TTC549 (cell line): ENCODE data around the gene NXNL2.

Experiments used
- FAIRE-seq: peaks from 2 replicates; lab custom pipeline; 2012; peaks lifted over from hg19 to GRCh38; lab: Jason Lieb, UNC

NXNL2 gene

DNA sequence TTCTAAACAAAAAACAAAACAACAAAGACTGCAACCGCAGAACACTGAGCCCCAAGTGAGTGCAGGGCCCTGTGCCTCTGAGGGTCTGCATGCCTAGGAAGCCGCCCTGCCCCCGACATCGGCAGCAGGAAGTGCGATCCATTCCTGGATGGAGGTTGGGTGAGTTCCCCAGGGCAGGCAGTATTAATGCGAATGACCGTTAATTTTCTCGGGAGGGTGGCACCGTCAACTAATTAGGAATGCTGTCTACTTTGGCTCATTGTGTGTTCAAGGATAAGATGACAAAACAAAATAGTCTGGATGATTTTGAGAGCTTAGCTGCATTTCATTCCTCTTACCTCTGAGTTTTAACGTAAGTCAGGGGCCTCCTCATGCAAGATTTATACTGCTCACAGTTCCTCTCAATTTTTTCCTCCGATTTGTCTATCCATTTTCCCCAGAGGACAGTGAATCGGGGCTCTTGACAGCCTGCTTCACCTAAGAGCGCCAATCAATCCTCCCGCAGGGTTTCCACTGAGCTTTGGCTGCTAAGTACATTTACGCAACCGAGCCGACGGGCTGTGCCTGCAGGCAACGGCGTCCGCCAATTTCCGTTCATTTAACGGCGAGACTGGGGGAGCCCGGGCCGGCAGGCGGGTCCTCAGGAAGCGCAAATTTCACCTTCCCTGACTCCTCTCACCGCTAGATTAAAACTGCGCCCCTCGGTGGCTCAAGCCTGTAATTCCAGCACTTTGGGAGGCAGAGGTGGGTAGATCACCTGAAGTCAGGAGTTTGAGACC, 2.9 kb upstream of the NXNL2 start:
- no peak for FAIRE-seq

- FAIRE-seq, result no peak
Measured at GRCh38 chr9:88533951-88534455, 975 bp upstream of the NXNL2 start.

DNA sequence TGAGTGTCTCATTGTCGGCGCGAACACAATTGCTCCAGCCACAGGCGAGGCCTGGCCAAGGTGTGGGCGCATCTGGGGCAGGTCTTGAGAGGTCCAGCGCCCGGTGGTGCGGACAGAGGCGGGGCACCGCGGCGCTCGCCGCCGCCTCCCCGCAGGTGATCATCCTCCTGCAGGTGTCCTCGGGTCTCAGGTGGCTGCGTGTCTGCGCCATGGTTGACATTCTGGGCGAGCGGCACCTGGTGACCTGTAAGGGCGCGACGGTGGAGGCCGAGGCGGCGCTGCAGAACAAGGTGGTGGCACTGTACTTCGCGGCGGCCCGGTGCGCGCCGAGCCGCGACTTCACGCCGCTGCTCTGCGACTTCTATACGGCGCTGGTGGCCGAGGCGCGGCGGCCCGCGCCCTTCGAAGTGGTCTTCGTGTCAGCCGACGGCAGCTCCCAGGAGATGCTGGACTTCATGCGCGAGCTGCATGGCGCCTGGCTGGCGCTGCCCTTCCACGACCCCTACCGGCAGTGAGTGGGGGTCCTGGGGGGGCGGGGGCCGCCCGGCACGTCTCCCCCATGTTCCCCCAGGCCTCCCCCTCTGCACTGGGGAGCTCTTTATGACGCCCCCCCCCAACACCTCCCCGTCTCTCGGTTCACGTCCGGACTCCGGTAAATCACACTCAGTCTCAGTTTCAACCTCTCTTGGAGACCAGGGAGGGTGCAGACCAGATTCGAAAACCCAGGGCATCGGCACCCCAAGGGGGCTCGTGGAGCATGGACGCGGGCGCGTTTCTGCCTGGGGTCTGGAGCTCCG, 446 bp downstream of the NXNL2 start:
- FAIRE-seq, result no peak

GRCh38 chr9:88536023-88536324, 996 bp downstream of the NXNL2 start:
- FAIRE-seq, result no peak

- FAIRE-seq, result no peak
Measured at GRCh38 chr9:88536951-88537760, 2.2 kb downstream of the NXNL2 start.

- FAIRE-seq, result no peak
Measured at GRCh38 chr9:88537761-88538091, 2.7 kb downstream of the NXNL2 start.

GRCh38 chr9:88538311-88539085, 3.5 kb downstream of the NXNL2 start:
- no peak for FAIRE-seq

DNA sequence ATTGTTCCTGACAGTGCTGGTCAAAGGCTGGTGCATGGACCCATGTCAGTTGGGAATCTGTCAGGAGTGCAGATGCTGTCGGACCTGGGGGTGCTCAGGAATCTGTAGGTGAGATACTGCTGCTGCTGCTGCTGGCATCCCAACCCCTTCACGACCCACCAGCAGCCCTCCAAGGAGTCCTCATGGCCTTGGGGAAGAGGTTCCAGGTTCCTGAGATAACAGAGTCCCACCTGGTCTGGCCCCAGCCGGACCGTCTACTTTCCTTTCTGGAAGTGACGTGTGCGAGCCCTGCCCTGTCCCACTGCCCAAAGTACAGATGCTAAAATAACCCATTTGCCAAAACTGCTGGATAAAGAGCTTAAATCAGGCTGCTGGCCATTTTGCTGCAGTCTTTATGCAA, 4.3 kb downstream of the NXNL2 start:
- no peak for FAIRE-seq

DNA sequence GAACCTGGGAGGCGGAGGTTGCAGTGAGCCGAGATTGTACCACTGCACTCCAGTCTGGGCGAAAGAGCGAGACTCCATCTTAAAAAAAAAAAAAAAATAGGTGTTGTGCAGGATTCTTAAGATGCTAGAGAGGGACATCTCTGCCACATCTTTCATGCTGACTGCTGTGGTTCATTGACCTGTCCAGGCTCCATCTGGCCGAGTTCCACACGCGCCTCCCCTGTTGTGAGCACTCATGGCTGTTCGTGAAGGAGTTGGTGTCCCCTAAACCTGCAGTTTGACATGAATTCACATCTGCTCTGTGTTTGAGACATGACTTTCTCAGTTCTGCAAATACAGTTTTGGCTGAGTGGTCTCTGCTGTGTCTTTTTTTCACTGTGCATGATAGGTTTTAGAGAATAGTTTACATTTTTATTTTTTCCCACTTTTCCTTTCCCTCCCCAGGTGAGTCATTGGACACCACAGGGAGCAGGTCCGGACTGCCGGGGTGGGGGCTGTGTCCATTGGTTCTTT, 5.3 kb downstream of the NXNL2 start:
- no peak for FAIRE-seq

GRCh38 chr9:88544245-88544644, 9.3 kb downstream of the NXNL2 start:
- FAIRE-seq, result no peak

DNA sequence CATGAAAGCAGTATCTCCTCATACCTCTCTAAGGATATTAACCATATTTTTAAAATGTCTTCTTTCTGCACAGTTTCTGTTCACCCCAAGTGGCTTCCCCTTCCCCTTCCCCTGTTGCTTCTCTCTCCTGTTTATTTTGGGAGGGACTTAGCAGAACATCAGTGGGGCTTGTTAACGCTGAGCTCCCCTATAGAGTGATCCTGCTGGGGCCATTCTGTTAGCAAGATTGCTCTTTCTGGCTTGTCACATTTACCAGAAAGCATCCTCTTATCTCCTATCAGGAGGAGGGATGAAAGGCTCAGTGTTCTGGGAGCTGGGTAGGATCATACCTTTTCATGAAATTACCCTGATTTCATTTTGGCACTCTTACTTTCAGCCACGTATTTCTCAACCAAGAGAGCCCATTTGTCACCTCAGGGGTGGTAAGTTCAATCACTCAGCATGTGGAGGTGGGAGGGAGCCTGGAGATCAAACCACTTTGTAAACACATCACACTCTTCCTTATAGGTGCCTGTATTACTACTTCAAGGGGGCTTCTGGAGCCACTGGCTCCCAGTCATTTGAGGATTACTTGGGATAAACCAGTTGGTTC, 16.7 kb downstream of the NXNL2 start:
- no peak for FAIRE-seq

DNA sequence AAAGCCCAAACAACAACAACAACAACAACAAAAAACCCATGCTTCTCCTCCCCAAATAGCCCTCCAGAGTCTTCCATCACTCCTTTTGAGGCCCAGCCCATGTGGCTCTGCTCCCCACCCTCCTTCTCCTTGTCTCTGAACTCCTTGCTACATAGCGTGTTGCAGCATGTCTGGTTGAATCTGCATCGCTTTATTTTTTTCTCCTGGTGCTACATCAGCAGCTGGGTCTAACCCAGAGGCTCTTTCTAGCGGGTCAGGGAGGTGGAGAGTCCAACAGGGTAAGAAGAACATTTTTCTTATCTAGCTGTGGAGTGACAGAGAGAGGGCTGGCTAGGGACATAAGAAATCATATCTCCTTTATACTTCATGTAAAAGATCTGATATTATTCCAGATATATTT, 18.4 kb downstream of the NXNL2 start:
- FAIRE-seq, result no peak

- no peak for FAIRE-seq
Measured at GRCh38 chr9:88555268-88555980, 20.4 kb downstream of the NXNL2 start.

DNA sequence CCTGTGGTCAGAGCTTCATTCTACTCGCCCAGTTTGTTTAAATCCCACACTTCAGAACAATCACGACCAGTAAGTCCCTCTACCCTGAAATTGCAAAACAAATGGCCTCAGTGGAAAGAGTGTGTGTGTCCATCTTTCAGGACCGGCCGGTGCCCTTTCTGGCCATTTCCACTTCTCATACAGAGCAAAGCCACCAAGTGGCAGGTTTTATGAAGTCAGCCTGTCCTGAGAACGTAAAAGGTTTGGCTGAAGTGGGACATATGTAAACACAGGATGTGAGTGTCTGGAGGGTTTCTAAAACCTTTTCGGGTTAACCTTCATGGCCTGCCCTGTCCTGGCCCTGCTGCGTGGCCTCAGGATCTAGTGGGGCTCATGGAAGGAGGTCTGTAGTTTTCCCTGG, 24.7 kb downstream of the NXNL2 start:
- no peak for FAIRE-seq

DNA sequence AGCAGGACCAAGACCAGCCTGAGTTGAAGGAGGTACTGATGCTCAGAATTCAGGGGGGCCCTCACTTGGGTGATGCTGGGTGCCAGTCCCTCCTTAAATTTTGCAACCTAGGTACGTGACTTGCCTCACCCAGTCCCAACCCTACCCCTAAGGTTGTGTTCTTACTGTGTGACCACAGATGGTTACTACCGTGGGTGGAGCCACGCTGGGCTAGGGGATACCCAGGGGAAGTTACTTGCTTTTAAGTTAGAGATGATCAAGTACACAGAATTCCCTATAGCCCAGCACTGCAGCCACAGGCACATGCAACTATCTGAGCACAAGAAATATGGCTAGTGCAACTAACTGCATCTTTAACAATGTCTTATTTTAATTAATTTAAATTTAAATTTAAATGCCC, 32.9 kb downstream of the NXNL2 start:
- FAIRE-seq, result no peak

DNA sequence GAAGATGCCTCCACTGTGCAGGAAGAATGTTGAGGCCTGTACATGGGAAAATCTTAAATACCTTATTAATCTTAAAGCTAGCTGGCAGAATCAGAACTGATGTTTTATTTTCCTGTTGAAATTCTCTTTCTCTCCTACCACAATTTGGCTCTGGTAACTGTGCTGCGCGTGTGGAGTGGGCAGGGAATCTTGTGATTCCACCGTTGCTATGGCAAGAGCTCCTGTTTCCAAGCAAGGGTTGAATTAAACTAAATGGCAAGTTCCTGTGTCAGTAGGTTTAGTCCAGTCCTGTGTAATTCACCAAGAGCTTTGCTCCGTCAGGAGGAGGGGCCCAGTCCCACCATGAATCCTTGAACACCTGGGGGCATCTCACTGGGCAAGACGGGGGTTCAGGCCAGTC, 36.4 kb downstream of the NXNL2 start:
- FAIRE-seq, result no peak

DNA sequence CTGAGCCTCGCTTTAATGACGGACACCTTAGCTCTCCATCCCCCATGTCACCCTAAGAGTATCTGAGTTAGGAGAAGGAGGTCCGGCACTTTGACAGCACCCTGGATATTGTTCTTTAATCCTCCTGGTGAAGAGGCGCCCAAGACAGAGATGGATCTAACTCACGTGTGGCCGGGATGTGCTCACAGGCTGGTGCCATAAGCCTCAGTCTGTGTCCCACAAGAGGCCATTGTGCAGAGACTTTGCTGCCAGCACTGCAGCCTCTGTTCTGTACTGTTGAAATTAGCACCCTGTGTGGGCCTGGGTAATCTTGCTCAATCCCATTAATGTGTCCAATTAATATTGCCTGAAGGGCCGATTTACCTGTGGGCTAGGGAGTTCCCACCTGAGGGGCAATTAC, 37.7 kb downstream of the NXNL2 start:
- no peak for FAIRE-seq

DNA sequence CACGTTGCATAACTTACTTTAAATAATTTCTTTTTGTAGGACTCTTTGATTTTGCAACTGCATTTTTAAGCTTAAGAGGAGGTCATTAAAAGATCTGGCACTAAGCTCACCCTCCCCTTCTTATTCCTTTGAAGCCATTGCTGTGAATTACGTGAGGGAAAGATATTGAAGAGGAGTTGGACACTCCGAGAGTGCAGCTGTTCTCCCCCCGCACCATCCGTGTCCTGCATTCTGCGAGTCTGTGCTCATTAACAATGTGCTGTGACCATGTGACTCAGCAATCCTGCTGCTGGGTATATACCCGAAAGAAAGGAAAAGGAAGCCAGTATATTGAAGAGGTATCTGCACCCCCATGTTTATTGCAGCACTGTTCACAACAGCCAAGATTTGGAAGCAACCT, 40.0 kb downstream of the NXNL2 start:
- no peak for FAIRE-seq

GRCh38 chr9:88577256-88578120, 42.5 kb downstream of the NXNL2 start:
- no peak for FAIRE-seq
